Mesangial cell (primary cell): Measurements from ENCODE around the gene WBP2. TPM values are rescaled to one million over a fixed set of nuclear protein-coding genes. Genes with fewer than 3 reads are reported as not detected.

Source experiments
- total RNA-seq: library from RNA; depleted of rRNA; stranded (reverse); fragments of >200 nt; gene quantifications from 2 replicates; pipeline ENCODE4 v1.2.3, GENCODE V29; 2015

WBP2 gene
- total RNA-seq: 55.2 and 85.8 TPM in 2 replicates

DNA sequence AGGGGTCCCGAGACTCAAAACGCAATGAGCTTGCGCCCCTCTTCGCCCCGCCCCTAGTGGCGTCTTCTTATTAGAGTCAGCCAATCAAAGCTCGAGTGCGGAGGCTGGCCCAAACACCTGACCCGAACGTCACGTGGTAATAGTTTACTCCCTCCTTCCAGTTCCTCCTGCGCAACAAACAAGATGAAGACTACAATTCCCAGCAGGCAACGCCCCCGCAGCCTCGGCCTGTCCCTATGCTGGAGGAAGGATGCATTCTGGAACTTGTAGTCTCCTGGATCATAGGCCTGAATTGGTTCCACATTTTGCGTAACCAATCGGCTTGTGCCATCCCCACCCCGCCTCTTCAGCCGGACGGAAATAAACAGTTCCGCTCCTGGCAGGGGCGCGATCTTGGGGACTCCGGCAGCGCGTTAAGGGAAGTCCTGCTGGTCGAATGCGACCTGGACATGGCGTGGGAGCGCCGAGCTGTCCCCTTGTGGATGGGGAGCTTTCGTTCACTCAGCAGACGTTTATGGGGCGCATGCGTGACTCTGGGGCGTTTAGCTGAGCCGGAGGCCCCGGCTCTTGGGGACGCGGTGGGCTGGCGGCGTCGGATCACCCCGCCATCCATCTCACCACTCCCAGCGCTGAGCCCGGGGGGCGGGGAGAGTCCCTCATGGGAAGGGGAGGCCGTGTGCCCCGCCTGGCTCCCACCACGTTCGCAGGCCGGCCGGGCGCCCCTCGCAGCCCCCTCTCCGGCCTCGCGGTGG, at the start of gene WBP2:
Gene WBP2 (minus strand): TSS at position 26 of the 752 bp plus-strand sequence. CDS start 38 bp downstream, outside the sequence.

GRCh38 chr17:75896415-75897159, 41.5 kb upstream of the WBP2 start, which contains the start of gene TRIM65:
Gene TRIM65, minus strand, starts transcription at chr17:75896951. Its CDS starts 14 bp downstream, at chr17:75896937.

GRCh38 chr17:75878174-75878998, 23.3 kb upstream of the WBP2 start, which contains the start of gene TRIM47:
Gene TRIM47, minus strand, starts transcription at chr17:75878581. Its CDS starts 33 bp downstream, at chr17:75878548.

GRCh38 chr17:75843577-75844529, 11.3 kb downstream of the WBP2 start, which contains the start of gene UNC13D:
Gene UNC13D, minus strand, starts transcription at chr17:75844404. Its CDS starts 67 bp downstream, at chr17:75844337.

Other genes with a start within 250 kb of the WBP2 start
- gene SMIM5, start 221.9 kb downstream of the WBP2 start, total RNA-seq: 0.25 TPM in 1 of 2 replicates, not detected in the other
- gene RECQL5, start 188.2 kb downstream of the WBP2 start, total RNA-seq: 13.2 and 32.3 TPM in 2 replicates
- 60.1 and 68.9 TPM in 2 replicates for gene SAP30BP, start 188.0 kb downstream of the WBP2 start, total RNA-seq
- 4.1 and 85.9 TPM in 2 replicates for gene ITGB4, start 133.9 kb downstream of the WBP2 start, total RNA-seq
- 58.3 and 61.6 TPM in 2 replicates for gene GALK1, start 90.1 kb downstream of the WBP2 start, total RNA-seq
- 17.5 and 23.6 TPM in 2 replicates for gene UNK, start 70.5 kb downstream of the WBP2 start, total RNA-seq
- gene UNC13D, start 10.9 kb downstream of the WBP2 start, total RNA-seq: 5.1 and 15.7 TPM in 2 replicates
- gene TRIM47, start 23.2 kb upstream of the WBP2 start, total RNA-seq: 32.8 and 41.4 TPM in 2 replicates
- 29.5 and 32.6 TPM in 2 replicates for gene TRIM65, start 41.6 kb upstream of the WBP2 start, total RNA-seq
- gene MRPL38, start 49.5 kb upstream of the WBP2 start, total RNA-seq: 45.3 and 52.8 TPM in 2 replicates
- 6.6 and 8.0 TPM in 2 replicates for gene FBF1, start 85.7 kb upstream of the WBP2 start, total RNA-seq
- 24.0 and 30.6 TPM in 2 replicates for gene ACOX1, start 123.8 kb upstream of the WBP2 start, total RNA-seq
- gene TEN1, start 123.9 kb upstream of the WBP2 start, total RNA-seq: 23.0 and 36.8 TPM in 2 replicates
- gene CDK3, start 145.5 kb upstream of the WBP2 start, total RNA-seq: 2.4 and 2.9 TPM in 2 replicates
- 11.7 and 21.4 TPM in 2 replicates for gene EVPL, start 172.0 kb upstream of the WBP2 start, total RNA-seq
- gene SRP68, start 217.2 kb upstream of the WBP2 start, total RNA-seq: 33.8 and 41.1 TPM in 2 replicates
- gene GALR2, start 219.4 kb upstream of the WBP2 start, total RNA-seq: 0.16 and 1.3 TPM in 2 replicates
- gene ZACN, start 223.8 kb upstream of the WBP2 start, total RNA-seq: not detected in 2 replicates
- gene EXOC7, start 248.5 kb upstream of the WBP2 start, total RNA-seq: 64.9 and 77.6 TPM in 2 replicates